Measurements from ENCODE around the gene HIP1R. TPM values are rescaled to one million over a fixed set of nuclear protein-coding genes. Genes with fewer than 3 reads are reported as not detected.

The HIP1R gene
- total and polyA plus RNA-seq, 2 of the 8 experiments (the other 6 are each of a cell fraction or from before 2014, with no cell fraction given): 11.2 to 14.5 TPM

DNA sequence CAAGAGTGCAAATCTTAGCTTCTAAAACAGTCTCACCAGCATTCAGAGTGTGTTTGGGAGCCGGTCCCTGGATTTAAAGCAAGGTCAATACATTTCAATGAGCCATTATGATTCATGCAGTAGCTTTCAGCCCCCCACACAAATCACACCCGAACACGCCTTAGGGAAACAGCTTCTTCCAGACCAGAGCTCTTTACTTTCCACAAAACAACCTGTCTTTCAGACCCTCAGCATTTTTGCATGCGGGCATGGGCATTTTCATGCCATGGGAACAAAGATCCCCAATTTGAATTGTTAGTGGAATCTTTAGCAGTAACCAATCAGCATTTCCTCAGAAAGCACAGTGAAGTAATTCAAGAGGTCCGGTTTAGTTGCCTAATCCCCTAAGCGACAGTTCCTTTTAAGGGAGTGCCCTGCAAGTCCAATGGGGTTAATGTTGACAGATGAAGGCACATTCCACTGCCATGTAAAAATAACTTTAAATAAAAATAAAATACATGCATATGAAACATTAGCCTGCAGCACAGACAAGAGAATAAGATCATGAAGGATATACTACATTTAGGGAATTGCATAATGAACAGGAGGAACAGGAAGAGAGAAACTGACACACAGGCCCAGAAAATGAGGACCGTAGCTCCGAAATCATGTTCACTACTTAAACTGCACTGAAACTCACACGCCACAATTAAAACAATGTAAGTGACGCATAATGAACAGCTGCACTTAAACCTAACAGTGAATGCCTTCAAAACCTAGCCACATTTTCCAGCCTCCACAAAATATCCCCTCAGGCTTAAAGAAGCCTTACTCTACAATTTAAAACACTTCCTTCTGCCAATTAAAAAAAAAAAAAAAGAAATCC is 56.6 kb downstream of the HIP1R start:
- H3K14ac ChIP-seq (ENCODE audit: insufficient read length): no peak overlapping the region
- H3K4me3 ChIP-seq (ENCODE audit: extremely low read depth in 1 of 4, insufficient read depth in 2 of 4, low read depth in 3 of 4, low read length in 4 of 4): peak overlapping the region in 3 of 4 experiments; percentile 7 to 39 (median 20); a peak in 5 of 8 replicates
- peaks cover 4% of the 10 kb centered on the region; the same call in 1 of the 2 replicates for H3K23me2 ChIP-seq (ENCODE audit: low read depth, low read length)
- no peak overlapping the region for H2BK120ac ChIP-seq (replicated peaks; ENCODE audit: low read depth, low read length)
- WGBS, 2 experiments (ENCODE audit: extremely low coverage in 1 of 2, insufficient coverage in 1 of 2, insufficient read length in 1 of 2, insufficient replicate concordance in 2 of 2, low coverage in 1 of 2, low lambda C conversion rate in 2 of 2, missing lambda C conversion rate in 1 of 2): 21% methylated on average over 10 of the region's 10 CpGs; no CpG with 5 or more reads in 1 of the 2 experiments
- peaks cover 5% of the 10 kb centered on the region; the same call in 1 of the 2 replicates for H3K79me1 ChIP-seq (ENCODE audit: low read depth, low read length)
- H4K8ac ChIP-seq (ENCODE audit: extremely low read depth, insufficient read depth, low read length): no peak overlapping the region
- CTCF ChIA-PET (ENCODE audit: partially characterized antibody): interaction anchor here (1.0 to 1.7 kb wide), 8 partner anchors 12 to 57 kb away, joined by 3 to 6 read pairs (median 4); no protein-coding TSS in a partner anchor
- no peak overlapping the region for H2BK15ac ChIP-seq (ENCODE audit: low read length)
- H3K27me3 ChIP-seq (replicated peaks in 1 of 4; ENCODE audit: control insufficient read depth in 3 of 4, extremely low read depth in 1 of 4, insufficient read depth in 3 of 4, low read length in 3 of 4): peaks cover 3 to 25% (median 21%) of the 10 kb centered on the region in 4 experiments
- DNase-seq (ENCODE audit: low read depth in 1 of 2, low spot score in 2 of 2) (no peak), FAIRE-seq (no peak)
- H4K91ac ChIP-seq (replicated peaks; ENCODE audit: insufficient read length, low read length): no peak overlapping the region
- H3K79me2 ChIP-seq (ENCODE audit: control insufficient read depth in 1 of 2, insufficient read depth in 2 of 2, low read length in 2 of 2): peaks cover 0 to 62% of the 10 kb centered on the region in 2 experiments; a peak in 3 of 4 replicates
- no peak overlapping the region for H3K4ac ChIP-seq (replicated peaks; ENCODE audit: insufficient read length, low read depth, low read length)
- H3K4me2 ChIP-seq (ENCODE audit: insufficient read depth in 1 of 2, low read depth in 2 of 2, low read length in 2 of 2): peak overlapping the region; percentile 62 to 71
- H3K9me3 ChIP-seq (ENCODE audit: insufficient read depth in 2 of 2, low read depth in 1 of 2, low read length in 1 of 2): no peaks in the 10 kb centered on the region
- no peaks in the 10 kb centered on the region for H3K36me3 ChIP-seq (ENCODE audit: control insufficient read depth in 2 of 4, insufficient read depth in 4 of 4, low read length in 3 of 4)
- H3K18ac ChIP-seq (ENCODE audit: extremely low read depth, low read length): no peak overlapping the region
- H2BK20ac ChIP-seq (ENCODE audit: low read length): no peak overlapping the region
- POLR2A ChIA-PET (ENCODE audit: partially characterized antibody): interaction anchor here (0.5 to 1.6 kb wide), 6 partner anchors 12 to 135 kb away, joined by 3 read pairs; partner anchors contain the start of gene ABCB9
- H3K27ac ChIP-seq (ENCODE audit: low read depth, low read length): no peak overlapping the region
- H4K5ac ChIP-seq (ENCODE audit: insufficient read length, low read depth, low read length): peak overlapping the region; percentile 55
- H2AK5ac ChIP-seq (ENCODE audit: low read depth, low read length): no peak overlapping the region
- no peak overlapping the region for H3K56ac ChIP-seq (replicated peaks; ENCODE audit: insufficient read length, low read depth, low read length)
- H2BK12ac ChIP-seq (ENCODE audit: low read depth, low read length): no peak overlapping the region
- no peak overlapping the region for H2AFZ ChIP-seq (ENCODE audit: low read length)
- peaks cover 9 to 31% (median 14%) of the 10 kb centered on the region in 4 experiments for H3K4me1 ChIP-seq (replicated peaks in 1 of 4; ENCODE audit: control insufficient read depth in 3 of 4, insufficient read depth in 4 of 4, low read length in 3 of 4)
- peaks cover 4 to 23% of the 10 kb centered on the region in 2 experiments for H4K20me1 ChIP-seq (replicated peaks in 1 of 2; ENCODE audit: control insufficient read depth in 1 of 2, insufficient read depth in 2 of 2, low read length in 2 of 2)
- no peak overlapping the region for H2BK5ac ChIP-seq (ENCODE audit: low read depth, low read length)
- H3K23ac ChIP-seq (ENCODE audit: insufficient read length): no peak overlapping the region
- H3K9ac ChIP-seq (replicated peaks in 1 of 4; ENCODE audit: extremely low read depth in 1 of 4, low read depth in 3 of 4, low read length in 3 of 4): peak overlapping the region in 1 of 4 experiments; percentile 25; a peak in 1 of 7 replicates
- TF ChIP-seq SUZ12 (IDR thresholded peaks at IDR 0.05; ENCODE audit: low read length) (no peak), EGR1 (IDR thresholded peaks at IDR 0.05; ENCODE audit: borderline replicate concordance, low read depth, low read length) (no peak), NRF1 (IDR thresholded peaks at IDR 0.05; ENCODE audit: low read depth, low read length) (no peak), BCL11A (IDR thresholded peaks at IDR 0.05; ENCODE audit: low read depth in 2 of 2, low read length in 2 of 2) (no peak), CBX5 (IDR thresholded peaks at IDR 0.05; ENCODE audit: low read depth, low read length) (no peak), CEBPB (IDR thresholded peaks at IDR 0.05; ENCODE audit: low read depth, low read length) (0 out of 2 replicates have a peak, but pooled peaks have one; percentile 50), POLR2A (IDR thresholded peaks at IDR 0.05; ENCODE audit: control extremely low read depth in 1 of 2, low read depth in 2 of 2, low read length in 2 of 2) (no peak), BACH1 (IDR thresholded peaks at IDR 0.05; ENCODE audit: low read length) (no peak), SP2 (IDR thresholded peaks at IDR 0.05; ENCODE audit: low read length) (no peak)
- TF ChIP-seq, protein P1, sequence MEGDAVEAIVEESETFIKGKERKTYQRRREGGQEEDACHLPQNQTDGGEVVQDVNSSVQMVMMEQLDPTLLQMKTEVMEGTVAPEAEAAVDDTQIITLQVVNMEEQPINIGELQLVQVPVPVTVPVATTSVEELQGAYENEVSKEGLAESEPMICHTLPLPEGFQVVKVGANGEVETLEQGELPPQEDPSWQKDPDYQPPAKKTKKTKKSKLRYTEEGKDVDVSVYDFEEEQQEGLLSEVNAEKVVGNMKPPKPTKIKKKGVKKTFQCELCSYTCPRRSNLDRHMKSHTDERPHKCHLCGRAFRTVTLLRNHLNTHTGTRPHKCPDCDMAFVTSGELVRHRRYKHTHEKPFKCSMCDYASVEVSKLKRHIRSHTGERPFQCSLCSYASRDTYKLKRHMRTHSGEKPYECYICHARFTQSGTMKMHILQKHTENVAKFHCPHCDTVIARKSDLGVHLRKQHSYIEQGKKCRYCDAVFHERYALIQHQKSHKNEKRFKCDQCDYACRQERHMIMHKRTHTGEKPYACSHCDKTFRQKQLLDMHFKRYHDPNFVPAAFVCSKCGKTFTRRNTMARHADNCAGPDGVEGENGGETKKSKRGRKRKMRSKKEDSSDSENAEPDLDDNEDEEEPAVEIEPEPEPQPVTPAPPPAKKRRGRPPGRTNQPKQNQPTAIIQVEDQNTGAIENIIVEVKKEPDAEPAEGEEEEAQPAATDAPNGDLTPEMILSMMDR (IDR thresholded peaks at IDR 0.05; ENCODE audit: control extremely low read depth in 1 of 3, insufficient read depth in 1 of 3, low read depth in 1 of 3, low read length in 3 of 3): no peak
